ENCODE data around the gene KAT6B. TPM values are rescaled to one million over a fixed set of nuclear protein-coding genes. Genes with fewer than 3 reads are reported as not detected.
A peak's percentile ranks its signal among the peaks of the same experiment; 100 is the strongest.

Gene KAT6B
- total RNA-seq, 1 donor from 2014 or later: 155 TPM

DNA sequence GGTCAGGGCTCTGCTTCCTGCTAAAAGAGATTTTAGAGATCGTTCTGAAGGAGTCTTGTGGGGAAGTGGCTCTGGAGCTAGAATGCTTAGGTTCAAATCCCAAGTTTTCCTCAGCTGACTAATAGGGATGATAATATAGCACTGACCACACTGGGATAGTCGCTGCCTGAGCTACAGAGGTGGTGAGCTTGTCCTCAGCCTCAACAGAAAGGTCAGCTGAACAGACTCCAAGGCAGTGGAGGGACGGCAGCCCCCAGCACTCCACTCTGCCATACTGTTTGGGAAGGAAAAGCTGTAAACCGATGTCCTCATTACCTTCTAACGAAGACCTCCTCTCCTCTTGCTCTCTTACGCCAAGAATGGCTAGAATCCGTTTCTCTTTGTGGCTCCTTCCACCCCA, 36.2 kb downstream of the KAT6B start:
- Mint-ChIP-seq H3K9me3 (no peaks in the 10 kb centered on the region), H3K27me3 (ENCODE audit: low read depth) (no peaks in the 10 kb centered on the region), H3K27ac (peak overlapping the region; percentile 47), H3K4me1 (peaks cover 24% of the 10 kb centered on the region), H3K4me3 (no peak overlapping the region), H3K36me3 (no peaks in the 10 kb centered on the region)
- TF ChIP-seq, protein P1, sequence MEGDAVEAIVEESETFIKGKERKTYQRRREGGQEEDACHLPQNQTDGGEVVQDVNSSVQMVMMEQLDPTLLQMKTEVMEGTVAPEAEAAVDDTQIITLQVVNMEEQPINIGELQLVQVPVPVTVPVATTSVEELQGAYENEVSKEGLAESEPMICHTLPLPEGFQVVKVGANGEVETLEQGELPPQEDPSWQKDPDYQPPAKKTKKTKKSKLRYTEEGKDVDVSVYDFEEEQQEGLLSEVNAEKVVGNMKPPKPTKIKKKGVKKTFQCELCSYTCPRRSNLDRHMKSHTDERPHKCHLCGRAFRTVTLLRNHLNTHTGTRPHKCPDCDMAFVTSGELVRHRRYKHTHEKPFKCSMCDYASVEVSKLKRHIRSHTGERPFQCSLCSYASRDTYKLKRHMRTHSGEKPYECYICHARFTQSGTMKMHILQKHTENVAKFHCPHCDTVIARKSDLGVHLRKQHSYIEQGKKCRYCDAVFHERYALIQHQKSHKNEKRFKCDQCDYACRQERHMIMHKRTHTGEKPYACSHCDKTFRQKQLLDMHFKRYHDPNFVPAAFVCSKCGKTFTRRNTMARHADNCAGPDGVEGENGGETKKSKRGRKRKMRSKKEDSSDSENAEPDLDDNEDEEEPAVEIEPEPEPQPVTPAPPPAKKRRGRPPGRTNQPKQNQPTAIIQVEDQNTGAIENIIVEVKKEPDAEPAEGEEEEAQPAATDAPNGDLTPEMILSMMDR (IDR thresholded peaks at IDR 0.05; ENCODE audit: unreplicated experiment): no peak
- no peak for DNase-seq (ENCODE audit: low spot score in 2 of 2, unreplicated experiment in 2 of 2)

DNA sequence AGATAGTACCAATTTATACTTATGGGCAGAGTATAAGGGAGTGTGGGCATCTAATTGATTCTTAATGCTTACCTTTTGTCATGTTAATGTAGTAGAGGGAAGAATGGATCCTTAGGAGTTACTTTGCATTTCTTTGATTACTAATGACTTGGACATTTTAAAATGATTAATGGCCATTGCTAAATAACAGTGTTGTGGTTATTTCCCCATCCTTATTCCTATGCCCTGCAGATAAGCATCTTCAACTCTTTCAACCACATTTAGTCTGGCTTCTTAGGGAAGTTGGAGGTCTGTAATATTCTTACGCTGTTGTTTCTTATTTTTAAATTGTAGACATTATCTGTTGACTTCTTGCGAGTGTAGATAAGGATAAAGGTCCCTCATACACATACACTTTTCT, 37.2 kb downstream of the KAT6B start:
- Mint-ChIP-seq H3K27ac (no peak overlapping the region), H3K27me3 (ENCODE audit: low read depth) (no peaks in the 10 kb centered on the region), H3K36me3 (no peaks in the 10 kb centered on the region), H3K4me1 (peaks cover 26% of the 10 kb centered on the region), H3K4me3 (no peak overlapping the region), H3K9me3 (no peaks in the 10 kb centered on the region)
- DNase-seq (ENCODE audit: low spot score in 2 of 2, unreplicated experiment in 2 of 2): no peak
- TF ChIP-seq, protein P1 (IDR thresholded peaks at IDR 0.05; ENCODE audit: unreplicated experiment): no peak

DNA sequence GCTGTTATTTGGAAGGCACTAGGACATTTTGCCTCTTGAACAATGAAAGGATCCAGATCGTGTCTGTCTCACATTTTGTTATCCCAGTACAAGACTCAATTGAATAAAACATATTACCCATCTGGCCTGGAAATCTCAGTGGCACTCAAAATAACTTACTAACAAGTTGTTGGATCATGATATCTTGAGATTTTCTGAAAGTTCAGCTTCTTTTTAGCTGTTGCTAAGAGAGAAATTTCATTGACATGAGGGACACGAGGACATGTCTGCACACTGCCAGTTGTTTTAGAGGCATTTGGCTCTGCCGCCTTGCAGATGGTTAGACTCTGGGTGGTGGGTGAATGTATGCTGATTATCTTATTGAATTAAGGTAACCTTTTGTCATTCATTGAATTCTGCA, 41.0 kb downstream of the KAT6B start:
- DNase-seq (ENCODE audit: low spot score in 2 of 2, unreplicated experiment in 2 of 2): no peak
- Mint-ChIP-seq H3K27me3 (ENCODE audit: low read depth) (no peaks in the 10 kb centered on the region), H3K36me3 (no peaks in the 10 kb centered on the region), H3K9me3 (no peaks in the 10 kb centered on the region), H3K4me1 (peaks cover 31% of the 10 kb centered on the region), H3K27ac (peak overlapping the region; percentile 26), H3K4me3 (no peak overlapping the region)
- TF ChIP-seq, protein P1 (IDR thresholded peaks at IDR 0.05; ENCODE audit: unreplicated experiment): no peak

DNA sequence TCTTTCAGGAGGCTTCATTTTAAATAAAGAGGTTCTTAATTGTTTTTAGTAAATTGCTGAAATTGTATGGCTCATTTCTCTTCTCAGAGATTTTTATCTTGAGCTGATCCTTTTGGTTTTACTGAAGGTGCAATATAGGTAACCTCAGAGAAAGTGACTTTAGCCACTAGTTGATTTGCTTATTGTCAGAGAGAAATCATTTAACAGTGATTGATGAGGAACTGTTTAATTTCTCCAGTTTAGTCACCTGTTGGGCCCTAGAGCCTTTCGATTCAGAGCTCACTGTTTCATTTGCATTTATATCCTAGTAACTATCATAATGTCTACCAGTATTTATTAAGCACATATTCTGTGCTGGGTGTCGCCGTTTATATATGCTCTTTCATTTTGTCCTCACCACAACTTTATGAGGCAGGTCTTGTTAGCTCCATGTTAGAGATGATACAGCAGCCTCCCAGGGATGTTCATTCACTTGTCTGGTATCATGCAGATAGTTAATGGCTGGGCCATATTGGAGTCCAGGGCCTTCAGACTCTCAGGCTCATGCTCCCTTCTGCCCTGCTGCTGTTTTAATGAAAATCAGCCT, 42.1 kb downstream of the KAT6B start:
- no peaks in the 10 kb centered on the region for H3K27me3 Mint-ChIP-seq (ENCODE audit: low read depth)
- H3K27ac Mint-ChIP-seq: peak overlapping the region; percentile 21
- H3K36me3 Mint-ChIP-seq: peaks cover 3% of the 10 kb centered on the region

DNA sequence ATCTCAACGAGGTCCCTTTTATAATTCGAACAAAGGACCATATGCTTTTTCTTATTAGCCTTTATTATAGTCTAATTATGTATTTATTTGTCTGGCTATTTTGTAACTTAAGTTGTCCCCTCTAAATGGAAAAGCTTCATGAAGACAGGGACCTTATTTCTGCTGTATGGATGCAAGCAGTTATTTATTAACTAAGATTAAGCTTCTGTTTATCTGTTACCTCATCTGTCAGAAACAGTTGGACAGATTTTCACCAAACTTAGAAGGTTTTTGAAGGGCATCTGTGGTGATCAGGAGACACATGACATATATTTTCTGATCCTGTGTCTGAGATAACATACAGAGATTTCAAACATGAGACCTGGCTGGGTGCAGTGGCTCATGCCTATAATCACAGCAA, 43.2 kb downstream of the KAT6B start:
- Mint-ChIP-seq H3K4me3 (no peak overlapping the region), H3K4me1 (peaks cover 30% of the 10 kb centered on the region), H3K9me3 (no peaks in the 10 kb centered on the region), H3K27ac (no peak overlapping the region), H3K27me3 (ENCODE audit: low read depth) (no peaks in the 10 kb centered on the region), H3K36me3 (peaks cover 3% of the 10 kb centered on the region)
- no peak for DNase-seq (ENCODE audit: low spot score in 2 of 2, unreplicated experiment in 2 of 2)
- TF ChIP-seq, protein P1 (IDR thresholded peaks at IDR 0.05; ENCODE audit: unreplicated experiment): no peak

More for the DNA sequence above, 42.1 kb downstream of the KAT6B start:
- Mint-ChIP-seq H3K9me3 (no peaks in the 10 kb centered on the region), H3K4me3 (no peak overlapping the region), H3K4me1 (peaks cover 25% of the 10 kb centered on the region)
- DNase-seq (ENCODE audit: low spot score in 2 of 2, unreplicated experiment in 2 of 2): no peak
- TF ChIP-seq, protein P1 (IDR thresholded peaks at IDR 0.05; ENCODE audit: unreplicated experiment): no peak

DNA sequence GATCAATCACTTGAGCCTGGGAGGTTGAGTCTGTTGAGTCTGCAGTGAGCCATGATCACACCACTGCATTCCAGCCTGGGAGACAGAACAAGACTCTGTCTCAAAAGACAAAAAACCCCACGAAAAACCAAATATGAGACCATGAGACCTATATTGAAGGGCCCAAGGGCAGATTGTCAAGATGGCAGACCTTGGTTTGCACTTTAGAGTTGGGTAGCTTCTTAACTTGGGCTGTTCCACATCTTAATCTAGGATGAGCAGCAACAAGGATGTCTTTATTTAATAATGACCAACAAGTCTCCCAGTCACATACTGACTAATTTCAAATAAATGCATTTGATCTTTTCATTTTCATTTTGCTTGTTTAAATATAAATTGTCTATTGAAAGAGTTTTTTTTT, 43.8 kb downstream of the KAT6B start:
- Mint-ChIP-seq H3K4me3 (no peak overlapping the region), H3K27me3 (ENCODE audit: low read depth) (no peaks in the 10 kb centered on the region), H3K9me3 (no peaks in the 10 kb centered on the region), H3K4me1 (peaks cover 32% of the 10 kb centered on the region), H3K36me3 (peaks cover 3% of the 10 kb centered on the region), H3K27ac (no peak overlapping the region)
- TF ChIP-seq, protein P1 (IDR thresholded peaks at IDR 0.05; ENCODE audit: unreplicated experiment): no peak
- DNase-seq (ENCODE audit: low spot score in 2 of 2, unreplicated experiment in 2 of 2): no peak
